Gastroesophageal sphincter (tissue), 3 donors: ENCODE data around the gene CDH4.

ENCODE experiments used
- CTCF ChIP-seq, 4 experiments: fragments of 200-600 bp in 2 of 4; fragments of 450-650 bp in 2 of 4; sonication (generic) in 1 of 4; IDR thresholded peaks; one replicate each; pipeline ENCODE4 v1.5.1; 2017 to 2019; ENCODE audit warnings: antibody characterized with exemption in 4 of 4, mild to moderate bottlenecking in 2 of 4, moderate library complexity in 2 of 4
- POLR2A ChIP-seq, 2 donors: fragments of 450-650 bp; IDR thresholded peaks; one replicate each; pipeline ENCODE4 v1.6.1; 2017; ENCODE audit warnings: antibody characterized with exemption in 2 of 2, mild to moderate bottlenecking in 2 of 2, moderate library complexity in 1 of 2
- POLR2AphosphoS5 ChIP-seq: sonication (generic); formaldehyde crosslinking; IDR thresholded peaks from one replicate; pipeline ENCODE4 v1.6.1; 2017; ENCODE audit warnings: antibody characterized with exemption

GRCh38 chr20:61308477-61308774 lies 56.4 kb downstream of the CDH4 start:
- TF ChIP-seq POLR2AphosphoS5 (no peak), CTCF (IDR thresholded peaks at IDR 0.05) (no peak), POLR2A (IDR thresholded peaks at IDR 0.05) (no peak)
